Sigmoid colon (tissue), 4 donors: ENCODE results near the gene METTL2A.

Experiments used
- CTCF ChIP-seq, 4 experiments: fragments of 450-650 bp in 3 of 4; fragments of 200-600 bp in 1 of 4; IDR thresholded peaks; one replicate each; pipeline ENCODE4 v1.5.1; 2016 to 2019; ENCODE audit warnings: antibody characterized with exemption in 4 of 4, mild to moderate bottlenecking in 3 of 4, moderate library complexity in 2 of 4
- EP300 ChIP-seq, 4 donors: sonication (generic); formaldehyde crosslinking; IDR thresholded peaks; one replicate each; pipeline ENCODE4 v1.6.1; 2017; ENCODE audit warnings: antibody characterized with exemption in 4 of 4
- POLR2A ChIP-seq, 2 donors: fragments of 450-650 bp; IDR thresholded peaks; one replicate each; pipeline ENCODE4 v1.6.1; 2016; ENCODE audit warnings: antibody characterized with exemption in 2 of 2, mild to moderate bottlenecking in 2 of 2, moderate library complexity in 2 of 2

GRCh38 chr17:62388856-62389255 lies 34.8 kb upstream of the METTL2A start:
- TF ChIP-seq EP300 (IDR thresholded peaks at IDR 0.05) (no peak), CTCF (IDR thresholded peaks at IDR 0.05) (no peak), POLR2A (IDR thresholded peaks at IDR 0.05) (no peak)
